IMR-90 (cell line): ENCODE results near the gene SESN2. TPM values are rescaled to one million over a fixed set of nuclear protein-coding genes. Genes with fewer than 3 reads are reported as not detected.
A peak's percentile ranks its signal among the peaks of the same experiment; 100 is the strongest.

Experiments used
- ATAC-seq: fragments of 200-7000 bp; cut with Tn5 transposase; 2 replicates; pipeline ENCODE4 v1.9.1; 2020; ENCODE audit warnings: low read depth, mild to moderate bottlenecking, moderate library complexity
- BruUV-seq: library from RNA; stranded (reverse); fragments of 400-500 nt; replicated peaks from 2 replicates; lab custom pipeline; 2021; lab: Mats Ljungman, UMichigan
- CTCF ChIA-PET: fragments of 300-600 bp; formaldehyde crosslinking; extraction: SDS; loops from one replicate; lab custom pipeline; 2021; ENCODE audit warnings: antibody characterized with exemption; lab: Yijun Ruan, JAX
- POLR2A ChIA-PET: fragments of 300-600 bp; sonication (Branson Sonifier 250); formaldehyde crosslinking; loops from one replicate; lab custom pipeline; 2022; ENCODE audit warnings: antibody characterized with exemption; ENCODE audit not compliant: unreplicated experiment; lab: Charles Lee
- DNase-seq: peaks from one replicate; pipeline ENCODE4 v3.0.0; 2013
- H2AFZ ChIP-seq: replicated peaks from 2 replicates; pipeline ENCODE3; 2013; ENCODE audit warnings: low read length, mild to moderate bottlenecking; ENCODE audit not compliant: poor library complexity
- H2AK5ac ChIP-seq: 2 replicates; pipeline ENCODE4 v1.6.1; 2013; ENCODE audit warnings: low read depth, low read length, inconsistent platforms
- H2AK9ac ChIP-seq: replicated peaks from 2 replicates; pipeline ENCODE3; 2013; ENCODE audit warnings: mild to moderate bottlenecking, low read depth, low read length, moderate library complexity; ENCODE audit not compliant: poor library complexity
- H2BK120ac ChIP-seq: 2 replicates; pipeline ENCODE4 v1.6.1; 2013; ENCODE audit warnings: low read depth, low read length, inconsistent platforms
- H2BK15ac ChIP-seq: 3 replicates; pipeline ENCODE4 v1.6.1; 2013; ENCODE audit warnings: low read depth, low read length, inconsistent platforms
- H2BK20ac ChIP-seq: 2 replicates; pipeline ENCODE4 v1.6.1; 2013; ENCODE audit warnings: low read depth, mild to moderate bottlenecking, inconsistent platforms, low read length, moderate library complexity
- H2BK5ac ChIP-seq: 2 replicates; pipeline ENCODE4 v1.6.1; 2013; ENCODE audit warnings: mild to moderate bottlenecking, low read depth, low read length, inconsistent platforms; ENCODE audit not compliant: poor library complexity, severe bottlenecking
- H3K14ac ChIP-seq: replicated peaks from 2 replicates; pipeline ENCODE4 v1.6.1; 2013; ENCODE audit warnings: low read depth, low read length, inconsistent platforms
- H3K18ac ChIP-seq: 2 replicates; pipeline ENCODE4 v1.6.1; 2013; ENCODE audit warnings: low read depth, low read length, control low read depth
- H3K23ac ChIP-seq: 2 replicates; pipeline ENCODE4 v1.6.1; 2013; ENCODE audit warnings: low read depth, low read length, inconsistent platforms
- H3K27ac ChIP-seq: 2 replicates; pipeline ENCODE4 v1.5.1; 2013; ENCODE audit warnings: mild to moderate bottlenecking, control low read depth, low read length; ENCODE audit not compliant: insufficient read depth
- H3K27me3 ChIP-seq: 2 replicates; pipeline ENCODE4 v1.6.1; 2013; ENCODE audit warnings: low read length; ENCODE audit not compliant: control insufficient read depth, insufficient read depth
- H3K36me3 ChIP-seq: 2 replicates; pipeline ENCODE4 v1.6.1; 2013; ENCODE audit warnings: low read length, mixed read lengths; ENCODE audit not compliant: control insufficient read depth, insufficient read depth
- H3K4ac ChIP-seq: 2 replicates; pipeline ENCODE4 v1.6.1; 2013; ENCODE audit warnings: low read depth, low read length, inconsistent platforms
- H3K4me1 ChIP-seq: 2 replicates; pipeline ENCODE4 v1.6.1; 2013; ENCODE audit warnings: low read length, mixed read lengths; ENCODE audit not compliant: control insufficient read depth, insufficient read depth
- H3K4me2 ChIP-seq: 2 replicates; pipeline ENCODE4 v1.6.1; 2013; ENCODE audit warnings: low read depth, mild to moderate bottlenecking, control low read depth, low read length, moderate library complexity
- H3K4me3 ChIP-seq: 2 replicates; pipeline ENCODE4 v1.5.1; 2013; ENCODE audit warnings: low read depth, mild to moderate bottlenecking, control low read depth, low read length, moderate library complexity; ENCODE audit not compliant: insufficient read depth
- H3K56ac ChIP-seq: 2 replicates; pipeline ENCODE4 v1.6.1; 2013; ENCODE audit warnings: low read length, inconsistent platforms; ENCODE audit not compliant: insufficient read depth; ENCODE audit errors: extremely low read depth
- H3K79me1 ChIP-seq, 2 experiments: 2 replicates each; pipeline ENCODE4 v1.6.1; 2013; ENCODE audit warnings: low read length in 2 of 2, inconsistent platforms in 1 of 2, low read depth in 1 of 2
- H3K9ac ChIP-seq: 2 replicates; pipeline ENCODE4 v1.6.1; 2013; ENCODE audit warnings: low read depth, low read length, control low read depth
- H3K9me1 ChIP-seq: 2 replicates; pipeline ENCODE4 v1.6.1; 2013; ENCODE audit warnings: low read length, inconsistent platforms; ENCODE audit not compliant: insufficient read depth
- H3K9me3 ChIP-seq: 2 replicates; pipeline ENCODE4 v1.6.1; 2013; ENCODE audit warnings: low read length; ENCODE audit not compliant: control insufficient read depth, insufficient read depth
- H4K20me1 ChIP-seq: 2 replicates; pipeline ENCODE4 v1.6.1; 2013; ENCODE audit warnings: low read length, inconsistent platforms; ENCODE audit not compliant: insufficient read depth
- H4K5ac ChIP-seq: 2 replicates; pipeline ENCODE4 v1.6.1; 2013; ENCODE audit warnings: mild to moderate bottlenecking, low read depth, low read length, control low read depth
- H4K8ac ChIP-seq, 2 experiments: 2 replicates each; pipeline ENCODE4 v1.6.1; 2013; ENCODE audit warnings: low read depth in 2 of 2, low read length in 2 of 2, control low read depth in 1 of 2, inconsistent platforms in 1 of 2
- H4K91ac ChIP-seq: 2 replicates; pipeline ENCODE4 v1.6.1; 2013; ENCODE audit warnings: low read depth, low read length, inconsistent platforms; ENCODE audit not compliant: insufficient read depth
- BHLHE40 ChIP-seq: fragments of 150-350 bp; IDR thresholded peaks from 2 replicates; pipeline ENCODE4 v1.6.1; 2016; ENCODE audit warnings: mild to moderate bottlenecking, low read depth, low read length
- CEBPB ChIP-seq: IDR thresholded peaks from 2 replicates; pipeline ENCODE4 v1.6.1; 2012; ENCODE audit warnings: low read depth, low read length, improper control_type of control experiment
- CHD1 ChIP-seq: IDR thresholded peaks from 2 replicates; pipeline ENCODE4 v1.6.1; 2012; ENCODE audit warnings: low read depth, low read length, improper control_type of control experiment
- CTCF ChIP-seq: conservative IDR thresholded peaks from 2 replicates; pipeline ENCODE4 v1.5.1; 2012; ENCODE audit warnings: mild to moderate bottlenecking, low read depth, low read length, improper control_type of control experiment
- ELK1 ChIP-seq: fragments of 150-350 bp; IDR thresholded peaks from 2 replicates; pipeline ENCODE4 v1.6.1; 2016; ENCODE audit warnings: low read depth, mild to moderate bottlenecking, low read length, moderate library complexity, borderline replicate concordance
- FOS ChIP-seq: fragments of 150-350 bp; IDR thresholded peaks from 2 replicates; pipeline ENCODE4 v1.6.1; 2016; ENCODE audit warnings: low read depth, low read length
- MAFK ChIP-seq: IDR thresholded peaks from 2 replicates; pipeline ENCODE4 v1.6.1; 2012; ENCODE audit warnings: low read depth, low read length, improper control_type of control experiment
- MAZ ChIP-seq: IDR thresholded peaks from 2 replicates; pipeline ENCODE4 v1.6.1; 2012; ENCODE audit warnings: low read depth, mild to moderate bottlenecking, low read length, improper control_type of control experiment, moderate library complexity, borderline replicate concordance
- MXI1 ChIP-seq: IDR thresholded peaks from 2 replicates; pipeline ENCODE4 v1.6.1; 2012; ENCODE audit warnings: low read depth, mild to moderate bottlenecking, low read length, moderate library complexity, borderline replicate concordance
- POLR2A ChIP-seq: IDR thresholded peaks from 2 replicates; pipeline ENCODE4 v1.6.1; 2012; ENCODE audit warnings: mild to moderate bottlenecking, low read depth, low read length
- RAD21 ChIP-seq: IDR thresholded peaks from 2 replicates; pipeline ENCODE4 v1.6.1; 2012; ENCODE audit warnings: low read length, improper control_type of control experiment
- SMC3 ChIP-seq: fragments of 150-350 bp; IDR thresholded peaks from 2 replicates; pipeline ENCODE4 v1.6.1; 2016; ENCODE audit warnings: low read depth, mild to moderate bottlenecking, antibody characterized with exemption, low read length, moderate library complexity
- USF2 ChIP-seq: fragments of 150-350 bp; IDR thresholded peaks from 2 replicates; pipeline ENCODE4 v1.6.1; 2017; ENCODE audit warnings: mild to moderate bottlenecking, antibody characterized with exemption, low read length, low read depth
- WGBS, 2 experiments: methylation state at CpG; one replicate each; pipeline versions ENCODE4 v1.1.5 to v1.1.7; 2013; ENCODE audit warnings: missing lambda C conversion rate in 2 of 2; ENCODE audit not compliant: insufficient read length in 1 of 2; ENCODE audit errors: extremely low coverage in 2 of 2; 5-methylcytosine and 5-hydroxymethylcytosine counted together
- dilution Hi-C: fragments of 300-500 bp; cut with HindIII; formaldehyde crosslinking; loops from one replicate; pipeline ENCODE4 v1.14.3; 2018; ENCODE audit warnings: low sequenced_read_pairs; ENCODE audit not compliant: unreplicated experiment
- in situ Hi-C: fragments of 300-500 bp; cut with MboI; formaldehyde crosslinking; loops from 3 replicates; pipeline ENCODE4 v1.14.3; 2019; ENCODE audit warnings: low sequenced_read_pairs, inconsistent platforms, mixed read lengths
- intact Hi-C: fragments of 100-400 bp; cut with micrococcal nuclease; formaldehyde crosslinking; loops from 2 replicates; pipeline ENCODE4 v1.10.0; 2022
- polyA plus RNA-seq, 3 experiments: library from polyadenylated mRNA; depleted of rRNA; stranded (reverse); fragments of >200 nt; gene quantifications; 2 replicates each; pipeline ENCODE4 v1.2.3, GENCODE V29; 2012; ENCODE audit warnings: low replicate concordance in 1 of 3
- total RNA-seq: library from RNA; depleted of rRNA; stranded (reverse); fragments of >200 nt; gene quantifications from 2 replicates; pipeline ENCODE4 v1.2.3, GENCODE V29; 2012

The SESN2 gene
- total and polyA plus RNA-seq, 2 of the 4 experiments (the other 2 are of a cell fraction): 10.2 to 20.9 TPM

- peaks cover 2% of the 10 kb centered on the region for H3K4me1 ChIP-seq
- H2BK120ac ChIP-seq: peak within 1 kb of the TSS; percentile 79; the same call in 1 of the 2 replicates
- ChIA-PET CTCF (interaction anchor here (0.6 to 1.0 kb wide), 2 partner anchors 27 to 34 kb away, joined by 4 to 5 read pairs; no protein-coding TSS in a partner anchor), POLR2A (interaction anchor here (1.2 to 1.3 kb wide), 2 partner anchors 11 to 345 kb away, joined by 4 to 6 read pairs; no protein-coding TSS in a partner anchor)
- peak within 1 kb of the TSS; percentile 28 for H3K18ac ChIP-seq
- ATAC-seq (peak; percentile 95), DNase-seq (peak; percentile 97)
- peak within 1 kb of the TSS; percentile 78 for H3K4me3 ChIP-seq
- no peaks in the 10 kb centered on the region for H3K27me3 ChIP-seq
- peak within 1 kb of the TSS; percentile 99 for H4K8ac ChIP-seq
- 0 out of 2 replicates have a peak within 1 kb of the TSS, but pooled peaks have one; percentile 50 for H2BK20ac ChIP-seq
- H3K9ac ChIP-seq: peak within 1 kb of the TSS; percentile 87
- peak within 1 kb of the TSS; percentile 39; the same call in 1 of the 3 replicates for H2BK15ac ChIP-seq
- peak within 1 kb of the TSS; percentile 91 for H4K5ac ChIP-seq
- peaks cover 3% of the 10 kb centered on the region for H3K36me3 ChIP-seq
- peak within 1 kb of the TSS; percentile 68 for H3K27ac ChIP-seq
- peak within 1 kb of the TSS; percentile 82 for H2BK5ac ChIP-seq
- no TSS peak for BruUV-seq
- H2AK5ac ChIP-seq: peak within 1 kb of the TSS; percentile 59
- H3K4me2 ChIP-seq: peak within 1 kb of the TSS; percentile 97
- peak within 1 kb of the TSS; percentile 96 for H2AK9ac ChIP-seq
- peaks cover 16% of the 10 kb centered on the region; the same call in 1 of the 2 replicates for H3K9me1 ChIP-seq
- intact Hi-C loops (no loop called here), in situ Hi-C loops (no loop called here), dilution Hi-C loops (no loop called here)
- peak within 1 kb of the TSS; percentile 84 for H4K91ac ChIP-seq
- H2AFZ ChIP-seq: peak within 1 kb of the TSS; percentile 97
- H3K14ac ChIP-seq: peak within 1 kb of the TSS; percentile 88
- H4K20me1 ChIP-seq: peaks cover 7% of the 10 kb centered on the region; the same call in 1 of the 2 replicates
- no peaks in the 10 kb centered on the region for H3K9me3 ChIP-seq
- H3K79me1 ChIP-seq: peaks cover 24 to 37% of the 10 kb centered on the region in 2 experiments
- WGBS, 2 experiments: 0% methylated on average over 42 of the region's 60 CpGs; no CpG with 5 or more reads in 1 of the 2 experiments
- H3K56ac ChIP-seq: peak within 1 kb of the TSS; percentile 68
- H3K23ac ChIP-seq: peak within 1 kb of the TSS; percentile 92
- peak within 1 kb of the TSS; percentile 96 for H3K4ac ChIP-seq
- no peak for TF ChIP-seq CHD1
- TF ChIP-seq MXI1: peak; percentile 61; the same call in 1 of the 2 replicates
- TF ChIP-seq FOS: peak; percentile 72
- TF ChIP-seq CTCF: no peak
- TF ChIP-seq ELK1: no peak
- TF ChIP-seq MAZ: no peak; the same call in 1 of the 2 replicates
- TF ChIP-seq USF2: no peak
- no peak for TF ChIP-seq BHLHE40
- TF ChIP-seq SMC3: no peak
- no peak for TF ChIP-seq RAD21
- no peak for TF ChIP-seq MAFK
- peak; percentile 89 for TF ChIP-seq POLR2A
- no peak for TF ChIP-seq CEBPB
Measured at GRCh38 chr1:28235755-28236655, 23.3 kb upstream of the SESN2 start, which contains the start of gene ATP5IF1. Gene ATP5IF1 (plus strand): TSS chr1:28236124. CDS start chr1:28236184, 60 bp downstream.
